Memory B cell (primary cell): ENCODE measurements around the gene EFR3B.
"Not testable (repeated sequence)": the region's sequence is repeated elsewhere in the genome, so short reads cannot be mapped to it uniquely, and the experiment has no call there.

Experiments
- ATAC-seq: fragments of 150-1000 bp; cut with Tn5 transposase; 2 replicates; pipeline ENCODE4 v1.10.0; 2021; ENCODE audit warnings: low read depth, mild to moderate bottlenecking, moderate library complexity
- DNase-seq, 2 donors: peaks; one replicate each; pipeline ENCODE4 v3.0.0; 2022; ENCODE audit warnings: low spot score in 2 of 2
- H3K27ac Mint-ChIP-seq: one replicate; pipeline ENCODE4 v1.8.0; 2022; ENCODE audit warnings: mild to moderate bottlenecking, moderate library complexity, mixed read lengths
- H3K27me3 Mint-ChIP-seq: one replicate; pipeline ENCODE4 v1.8.0; 2022; ENCODE audit warnings: mixed read lengths
- H3K36me3 Mint-ChIP-seq: one replicate; pipeline ENCODE4 v1.8.0; 2022; ENCODE audit warnings: mild to moderate bottlenecking, mixed read lengths
- H3K4me1 Mint-ChIP-seq: one replicate; pipeline ENCODE4 v1.8.0; 2022; ENCODE audit warnings: mixed read lengths
- H3K4me3 Mint-ChIP-seq: one replicate; pipeline ENCODE4 v1.8.0; 2022; ENCODE audit warnings: mild to moderate bottlenecking, moderate library complexity, mixed read lengths
- H3K9me3 Mint-ChIP-seq: one replicate; pipeline ENCODE4 v1.8.0; 2022; ENCODE audit warnings: mixed read lengths

EFR3B gene

DNA sequence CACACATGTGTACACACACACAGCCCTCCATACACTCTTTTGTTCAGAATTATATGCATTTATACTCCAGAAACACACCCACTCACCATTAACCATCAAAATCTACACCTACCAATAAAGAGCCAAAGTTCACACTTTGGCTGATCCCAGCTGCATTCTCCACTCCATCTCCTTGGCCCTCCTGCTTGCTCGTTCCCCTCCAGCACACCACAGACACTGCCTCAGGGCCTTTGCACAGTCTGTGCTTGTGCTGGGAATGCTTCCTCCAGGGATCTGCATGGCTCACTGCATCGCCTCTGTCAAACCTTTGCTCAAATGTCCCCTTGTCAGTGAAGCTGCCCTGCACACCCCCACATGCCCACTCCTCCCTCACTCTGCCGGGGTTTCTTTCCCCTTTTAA lies 80.5 kb downstream of the EFR3B start:
- Mint-ChIP-seq H3K27me3 (peaks cover 14% of the 10 kb centered on the region), H3K27ac (no peak overlapping the region)
- DNase-seq: no peak

DNA sequence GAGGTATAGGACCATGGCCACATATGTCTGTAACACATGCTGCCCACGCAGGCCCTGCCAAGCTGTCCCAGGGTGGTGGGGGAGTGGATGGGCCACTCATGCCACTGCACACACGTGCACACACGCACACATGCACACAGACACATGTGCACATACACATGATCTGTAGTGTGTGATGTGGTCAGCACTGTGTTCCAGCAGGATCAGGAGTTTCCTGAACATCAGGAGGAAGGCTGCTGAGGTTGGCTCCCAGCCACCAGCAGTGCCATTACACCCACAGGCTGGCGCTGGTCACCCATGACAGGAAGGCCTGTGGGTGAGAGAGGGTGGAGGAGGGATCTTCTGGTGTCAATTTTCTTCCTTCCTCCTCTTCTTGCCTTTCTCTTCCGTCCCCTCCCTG lies 81.8 kb downstream of the EFR3B start:
- no peaks in the 10 kb centered on the region for H3K4me1 Mint-ChIP-seq
- no peaks in the 10 kb centered on the region for H3K36me3 Mint-ChIP-seq
- no peak for DNase-seq
- H3K4me3 Mint-ChIP-seq: no peak overlapping the region
- no peak for ATAC-seq
- no peaks in the 10 kb centered on the region for H3K9me3 Mint-ChIP-seq
- no peak overlapping the region for H3K27ac Mint-ChIP-seq
- H3K27me3 Mint-ChIP-seq: peaks cover 11% of the 10 kb centered on the region

More for the DNA sequence above, 80.5 kb downstream of the EFR3B start:
- H3K4me1 Mint-ChIP-seq: no peaks in the 10 kb centered on the region
- H3K4me3 Mint-ChIP-seq: no peak overlapping the region
- H3K9me3 Mint-ChIP-seq: peaks cover 2% of the 10 kb centered on the region
- no peak for ATAC-seq
- H3K36me3 Mint-ChIP-seq: no peaks in the 10 kb centered on the region

DNA sequence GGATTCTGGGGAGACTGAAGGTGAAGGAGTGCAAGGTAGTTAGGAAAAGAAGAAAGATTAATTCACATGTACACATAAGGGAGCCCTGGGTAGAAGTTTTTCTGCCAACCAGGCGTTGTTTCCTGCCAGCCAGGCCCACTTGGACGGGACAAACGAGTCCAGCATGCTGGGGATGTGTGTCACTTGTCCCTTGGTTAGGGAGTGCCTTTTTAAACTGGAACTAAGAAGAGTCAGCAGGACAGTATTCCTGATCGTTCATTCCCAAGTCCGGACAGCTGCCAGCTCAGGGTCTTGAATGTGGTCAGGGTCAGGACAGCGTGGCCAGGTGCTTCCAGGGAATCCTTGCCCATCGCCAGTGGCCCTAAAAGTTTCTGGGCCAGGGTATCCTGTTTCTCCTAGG lies 83.3 kb downstream of the EFR3B start:
- Mint-ChIP-seq H3K36me3 (no peaks in the 10 kb centered on the region), H3K27ac (no peak overlapping the region), H3K27me3 (peaks cover 11% of the 10 kb centered on the region), H3K4me1 (peaks cover 5% of the 10 kb centered on the region), H3K9me3 (no peaks in the 10 kb centered on the region), H3K4me3 (no peak overlapping the region)
- DNase-seq (no peak), ATAC-seq (no peak)

DNA sequence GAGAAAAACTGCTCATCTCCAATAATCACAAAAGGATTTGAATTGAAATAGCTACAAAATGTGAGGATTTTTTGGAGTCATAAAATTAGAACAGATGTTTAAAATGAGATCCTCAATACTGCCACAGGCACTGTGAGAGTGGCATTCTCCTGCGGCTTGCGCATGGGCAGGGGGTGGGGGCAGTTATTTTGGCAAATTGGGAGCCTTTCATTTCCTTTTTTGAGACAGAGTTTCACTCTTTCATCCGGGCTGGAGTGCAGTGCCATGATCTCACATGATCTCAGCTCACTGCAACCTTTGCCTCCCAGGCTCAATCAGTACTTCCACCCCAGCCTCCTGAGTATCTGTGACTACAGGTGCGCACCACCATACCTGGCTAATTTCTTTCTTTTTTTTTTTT lies 84.1 kb downstream of the EFR3B start:
- peaks cover 5% of the 10 kb centered on the region for H3K4me1 Mint-ChIP-seq
- H3K36me3 Mint-ChIP-seq: no peaks in the 10 kb centered on the region
- no peaks in the 10 kb centered on the region for H3K9me3 Mint-ChIP-seq
- no peak for ATAC-seq
- no peak for DNase-seq
- peaks cover 17% of the 10 kb centered on the region for H3K27me3 Mint-ChIP-seq
- H3K4me3 Mint-ChIP-seq: no peak overlapping the region
- no peak overlapping the region for H3K27ac Mint-ChIP-seq

DNA sequence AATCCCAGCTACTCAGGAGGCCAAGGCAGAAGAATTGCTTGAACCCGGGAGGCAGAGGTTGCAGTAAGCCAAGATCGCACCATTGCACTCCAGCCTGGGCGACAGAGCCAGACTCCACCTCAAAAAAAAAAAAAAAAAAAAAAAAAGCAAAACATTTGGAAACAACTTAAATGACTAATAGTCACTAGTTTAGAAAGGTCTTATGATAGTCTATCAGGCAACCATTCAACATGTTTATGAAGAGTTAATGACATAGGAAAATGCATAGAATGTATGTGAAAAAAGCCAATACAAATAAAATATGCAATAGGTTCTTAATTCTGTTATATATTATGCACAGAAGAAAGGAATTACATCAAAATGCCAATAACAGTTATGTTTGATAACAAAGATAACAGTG lies 85.2 kb downstream of the EFR3B start:
- not testable (repeated sequence) for ATAC-seq, H3K27ac Mint-ChIP-seq, DNase-seq, H3K4me3 Mint-ChIP-seq, H3K36me3 Mint-ChIP-seq, H3K9me3 Mint-ChIP-seq
- Mint-ChIP-seq H3K4me1 (peaks cover 10% of the 10 kb centered on the region), H3K27me3 (peaks cover 16% of the 10 kb centered on the region)

DNA sequence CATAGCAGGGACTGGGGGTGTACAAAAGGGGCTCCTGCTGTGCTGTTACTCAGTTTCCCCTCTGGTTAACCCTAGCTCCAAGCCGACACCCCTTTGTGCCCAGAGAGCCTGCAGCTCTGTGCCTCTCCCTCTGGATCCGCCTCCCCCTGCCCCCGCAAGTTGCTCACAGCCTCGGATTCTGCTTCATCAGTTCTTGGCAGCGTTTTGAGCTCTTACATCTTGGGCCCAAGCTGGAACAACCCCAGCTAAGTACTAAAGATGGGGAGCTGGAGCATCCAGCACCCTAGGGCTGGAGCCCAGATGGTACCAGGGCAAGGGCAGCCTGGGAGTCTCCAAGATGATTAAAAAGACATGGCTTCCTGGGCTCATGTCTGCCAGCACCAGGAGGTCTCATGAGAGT lies 85.8 kb downstream of the EFR3B start:
- Mint-ChIP-seq H3K9me3 (no peaks in the 10 kb centered on the region), H3K36me3 (no peaks in the 10 kb centered on the region), H3K27me3 (peaks cover 11% of the 10 kb centered on the region), H3K4me3 (no peak overlapping the region), H3K4me1 (peaks cover 12% of the 10 kb centered on the region), H3K27ac (no peak overlapping the region)
- DNase-seq: no peak
- ATAC-seq: no peak

DNA sequence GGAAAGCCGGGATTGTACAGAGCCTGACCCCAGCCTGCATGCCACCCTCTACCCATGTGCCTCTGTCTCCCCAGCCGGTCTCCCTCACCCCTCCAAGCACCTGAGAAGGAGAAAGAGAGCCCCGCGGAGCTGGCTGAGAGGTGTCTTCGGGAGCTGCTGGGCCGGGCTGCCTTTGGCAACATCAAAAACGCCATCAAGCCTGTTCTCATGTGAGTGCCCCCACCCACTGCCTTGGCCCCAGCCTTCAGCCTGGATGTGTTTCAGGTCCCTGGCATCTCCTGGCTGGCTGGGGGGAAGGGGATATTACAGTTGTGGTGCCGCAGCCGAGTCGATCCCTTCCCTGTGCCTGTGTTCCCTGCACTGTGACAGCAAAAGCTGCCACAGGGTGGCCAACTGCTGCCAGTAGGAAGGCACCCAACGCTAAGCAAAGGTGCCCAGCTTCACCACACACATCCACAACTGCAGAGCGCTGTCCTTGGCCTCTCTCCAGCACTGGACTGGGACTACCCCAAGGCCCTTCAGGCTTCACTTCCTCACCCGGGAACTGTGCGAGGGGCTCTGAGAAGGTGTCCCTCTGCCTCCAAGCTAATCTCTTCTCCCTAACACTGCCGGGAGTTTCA lies 88.1 kb downstream of the EFR3B start:
- DNase-seq (no peak), ATAC-seq (no peak)
- H3K4me1 Mint-ChIP-seq: peaks cover 14% of the 10 kb centered on the region
- no peak overlapping the region for H3K27ac Mint-ChIP-seq
- no peaks in the 10 kb centered on the region for H3K36me3 Mint-ChIP-seq
- no peak overlapping the region for H3K4me3 Mint-ChIP-seq
- H3K9me3 Mint-ChIP-seq: no peaks in the 10 kb centered on the region
- H3K27me3 Mint-ChIP-seq: peaks cover 25% of the 10 kb centered on the region

DNA sequence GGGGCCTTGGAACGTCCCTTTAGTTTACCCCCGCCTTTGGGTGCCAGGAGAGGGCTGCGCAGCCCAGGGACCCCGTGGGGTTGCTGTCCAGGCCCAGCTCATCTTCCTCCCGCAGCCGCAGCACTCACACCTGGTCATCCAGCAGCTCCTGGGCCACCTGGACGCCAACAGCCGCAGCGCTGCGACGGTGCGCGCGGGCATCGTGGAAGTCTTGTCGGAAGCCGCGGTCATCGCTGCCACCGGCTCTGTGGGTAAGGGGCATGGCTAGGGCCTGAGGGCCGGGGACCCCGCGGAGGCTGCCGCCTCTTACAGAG lies 89.3 kb downstream of the EFR3B start:
- no peaks in the 10 kb centered on the region for H3K9me3 Mint-ChIP-seq
- H3K36me3 Mint-ChIP-seq: peaks cover 1% of the 10 kb centered on the region
- peak overlapping the region; percentile 63 for H3K4me3 Mint-ChIP-seq
- peaks cover 34% of the 10 kb centered on the region for H3K27me3 Mint-ChIP-seq
- no peak overlapping the region for H3K27ac Mint-ChIP-seq
- peaks cover 14% of the 10 kb centered on the region for H3K4me1 Mint-ChIP-seq
- DNase-seq (no peak), ATAC-seq (no peak)

DNA sequence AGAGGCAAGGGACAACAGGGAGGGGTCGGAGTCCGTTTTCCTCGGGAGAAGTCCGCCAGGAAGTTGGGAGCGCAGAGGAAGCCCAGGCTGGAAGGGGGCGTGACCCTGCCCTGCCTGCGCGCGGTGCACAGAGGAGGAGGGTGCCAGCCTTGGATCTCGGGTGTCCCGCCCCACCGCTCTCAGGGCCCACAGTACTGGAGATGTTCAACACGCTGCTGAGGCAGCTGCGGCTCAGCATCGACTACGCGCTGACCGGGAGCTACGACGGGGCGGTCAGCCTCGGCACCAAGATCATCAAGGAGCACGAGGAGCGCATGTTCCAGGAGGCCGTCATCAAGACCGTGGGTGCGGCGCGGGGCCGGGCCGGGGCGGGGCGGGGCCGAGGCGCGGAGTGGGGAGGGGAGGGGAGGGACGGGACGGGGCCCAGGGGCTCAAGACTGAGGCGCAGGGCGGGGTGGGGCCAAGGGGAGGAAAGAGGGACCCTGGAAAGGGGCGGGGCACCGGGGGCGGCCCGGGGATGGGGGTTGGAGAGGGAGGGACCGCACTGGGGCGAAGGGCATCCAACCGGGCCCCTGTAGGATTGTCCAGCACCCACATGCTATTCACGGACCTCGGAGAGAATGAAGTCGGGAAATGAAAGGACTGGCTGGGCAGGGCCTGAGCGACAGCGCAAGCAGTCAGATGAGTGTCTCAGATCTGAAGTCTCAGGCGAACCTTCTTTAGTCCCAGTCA lies 89.9 kb downstream of the EFR3B start:
- DNase-seq: no peak
- no peak overlapping the region for H3K27ac Mint-ChIP-seq
- peaks cover 36% of the 10 kb centered on the region for H3K27me3 Mint-ChIP-seq
- no peak for ATAC-seq
- H3K9me3 Mint-ChIP-seq: no peaks in the 10 kb centered on the region
- peaks cover 14% of the 10 kb centered on the region for H3K4me1 Mint-ChIP-seq
- H3K4me3 Mint-ChIP-seq: peak overlapping the region; percentile 63
- H3K36me3 Mint-ChIP-seq: peaks cover 1% of the 10 kb centered on the region

DNA sequence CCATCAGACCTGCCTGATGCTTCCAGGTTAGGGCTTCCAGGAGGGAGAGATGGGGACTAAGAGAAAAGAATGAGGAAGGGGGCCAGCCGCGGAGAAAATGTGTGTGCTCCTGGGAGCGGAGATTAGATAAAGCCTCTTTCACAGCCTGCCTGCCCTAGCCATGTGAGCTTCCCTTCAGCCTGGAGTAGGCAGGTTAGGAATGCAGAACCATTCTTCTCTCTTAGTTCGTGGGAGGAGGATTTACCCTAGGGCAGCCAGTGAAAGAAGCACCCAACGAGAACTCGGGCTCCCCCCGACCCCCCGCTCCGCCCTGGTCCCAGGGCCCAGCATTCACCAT lies 90.4 kb downstream of the EFR3B start:
- Mint-ChIP-seq H3K9me3 (no peaks in the 10 kb centered on the region), H3K27me3 (peaks cover 41% of the 10 kb centered on the region), H3K27ac (no peak overlapping the region), H3K4me3 (no peak overlapping the region), H3K36me3 (peaks cover 1% of the 10 kb centered on the region), H3K4me1 (peaks cover 14% of the 10 kb centered on the region)
- no peak for ATAC-seq
- no peak for DNase-seq

DNA sequence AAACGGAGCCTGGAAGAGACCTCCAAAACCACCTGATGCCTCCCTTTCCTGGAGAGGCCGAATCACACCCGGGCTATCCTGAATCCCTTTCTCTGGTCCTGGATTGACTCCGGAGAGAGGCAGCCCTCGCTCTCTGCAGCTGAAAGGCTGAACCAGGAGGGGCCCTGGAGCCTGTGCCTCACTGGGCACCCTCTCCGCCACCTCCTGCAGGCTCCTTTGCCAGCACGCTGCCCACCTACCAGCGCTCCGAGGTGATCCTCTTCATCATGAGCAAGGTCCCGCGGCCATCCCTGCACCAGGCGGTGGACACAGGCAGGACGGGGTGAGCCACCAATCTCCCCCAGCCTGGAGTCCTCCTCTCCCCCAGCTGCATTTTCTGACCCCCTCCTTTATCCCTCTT lies 90.8 kb downstream of the EFR3B start:
- DNase-seq (no peak), ATAC-seq (no peak)
- no peak overlapping the region for H3K4me3 Mint-ChIP-seq
- no peaks in the 10 kb centered on the region for H3K9me3 Mint-ChIP-seq
- no peak overlapping the region for H3K27ac Mint-ChIP-seq
- H3K36me3 Mint-ChIP-seq: peaks cover 1% of the 10 kb centered on the region
- H3K4me1 Mint-ChIP-seq: peaks cover 14% of the 10 kb centered on the region
- peaks cover 42% of the 10 kb centered on the region for H3K27me3 Mint-ChIP-seq

DNA sequence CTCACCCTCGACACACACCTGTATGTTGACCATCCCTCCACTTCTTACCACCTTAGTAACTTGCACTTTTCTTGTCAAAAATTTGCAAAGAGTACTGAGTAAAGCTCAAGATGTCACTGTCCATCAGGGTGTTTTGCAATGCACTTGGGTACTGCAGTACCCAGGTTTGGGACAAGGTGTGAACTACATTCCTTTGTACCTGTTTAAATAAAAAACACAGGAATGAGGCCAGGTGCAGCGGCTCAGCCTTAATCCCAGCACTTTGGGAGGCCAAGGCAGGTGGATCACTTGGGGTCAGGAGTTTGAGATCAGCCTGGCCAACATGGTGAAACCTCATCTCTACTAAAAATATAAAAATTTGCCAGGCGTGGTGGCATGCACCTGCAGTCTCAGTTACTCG lies 98.7 kb downstream of the EFR3B start:
- DNase-seq, H3K4me1 Mint-ChIP-seq, H3K27ac Mint-ChIP-seq, H3K4me3 Mint-ChIP-seq, H3K36me3 Mint-ChIP-seq, ATAC-seq, H3K9me3 Mint-ChIP-seq: not testable (repeated sequence)
- H3K27me3 Mint-ChIP-seq: peaks cover 15% of the 10 kb centered on the region

DNA sequence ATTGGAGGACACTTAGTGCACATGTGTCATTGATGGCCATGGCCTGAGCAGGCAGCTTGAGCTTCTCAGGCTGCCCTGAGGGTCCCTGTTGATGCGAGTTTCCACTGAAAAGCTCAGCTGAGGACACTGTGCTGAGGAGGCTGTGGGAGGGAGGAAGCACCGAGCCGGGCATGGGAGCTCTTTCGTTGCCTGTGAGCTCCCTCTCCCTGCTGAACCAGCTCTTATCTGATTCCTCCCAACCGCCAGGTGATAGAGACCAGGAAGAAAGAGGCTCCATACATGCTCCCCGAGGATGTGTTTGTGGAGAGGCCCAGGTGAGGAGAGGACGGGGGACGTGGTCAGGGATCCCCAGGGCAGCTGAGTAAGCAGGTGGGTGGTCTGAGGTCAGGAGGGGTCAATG lies 99.2 kb downstream of the EFR3B start:
- no peaks in the 10 kb centered on the region for H3K36me3 Mint-ChIP-seq
- H3K27me3 Mint-ChIP-seq: peaks cover 12% of the 10 kb centered on the region
- H3K4me3 Mint-ChIP-seq: no peak overlapping the region
- H3K4me1 Mint-ChIP-seq: no peaks in the 10 kb centered on the region
- no peak overlapping the region for H3K27ac Mint-ChIP-seq
- ATAC-seq (no peak), DNase-seq (no peak)
- no peaks in the 10 kb centered on the region for H3K9me3 Mint-ChIP-seq

DNA sequence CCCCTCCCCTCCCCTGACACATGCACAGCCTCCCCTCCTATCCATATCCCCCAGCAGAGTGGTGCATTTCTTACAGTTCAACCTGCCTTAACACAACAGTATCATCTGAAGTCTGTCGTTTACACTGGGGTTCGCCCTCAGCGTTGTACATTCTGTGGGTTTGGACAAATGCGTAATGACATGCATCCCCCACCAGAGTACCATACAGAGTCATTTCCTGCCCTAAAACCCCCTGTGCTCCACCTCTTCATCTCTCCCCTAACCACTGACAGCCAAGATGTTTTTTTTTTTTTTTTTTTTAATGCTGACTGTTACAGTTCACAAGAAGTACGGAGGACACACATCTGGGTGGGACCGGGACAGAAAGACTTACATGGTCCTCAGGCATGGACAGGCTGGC lies 103.9 kb downstream of the EFR3B start:
- H3K36me3 Mint-ChIP-seq: no peaks in the 10 kb centered on the region
- peaks cover 8% of the 10 kb centered on the region for H3K27me3 Mint-ChIP-seq
- H3K4me1 Mint-ChIP-seq: no peaks in the 10 kb centered on the region

DNA sequence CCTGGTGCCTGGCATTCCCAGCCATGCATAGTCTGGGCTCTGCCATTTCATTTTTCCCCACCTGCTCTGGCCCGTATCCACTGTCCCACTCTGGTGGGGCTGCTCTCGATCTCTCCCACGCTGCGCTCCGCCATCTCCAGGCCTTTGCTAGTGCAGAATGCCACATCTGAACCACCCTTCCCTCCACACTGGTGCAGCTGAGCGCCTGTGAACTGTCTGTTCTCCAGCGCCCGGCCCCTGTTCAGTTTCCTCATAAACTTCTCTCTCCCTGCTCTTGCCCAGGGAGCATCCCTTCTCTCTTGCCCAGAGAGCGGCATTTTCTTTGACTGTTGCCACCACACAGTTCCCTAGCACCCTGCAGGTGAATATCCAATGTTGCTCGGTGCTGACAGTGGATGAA lies 105.0 kb downstream of the EFR3B start:
- no peak overlapping the region for H3K27ac Mint-ChIP-seq
- H3K4me1 Mint-ChIP-seq: no peaks in the 10 kb centered on the region
- H3K36me3 Mint-ChIP-seq: no peaks in the 10 kb centered on the region
- no peak for ATAC-seq
- no peak overlapping the region for H3K4me3 Mint-ChIP-seq
- no peak for DNase-seq
- H3K9me3 Mint-ChIP-seq: no peaks in the 10 kb centered on the region
- peaks cover 8% of the 10 kb centered on the region for H3K27me3 Mint-ChIP-seq

More for the DNA sequence above, 103.9 kb downstream of the EFR3B start:
- no peaks in the 10 kb centered on the region for H3K9me3 Mint-ChIP-seq
- ATAC-seq: peak; percentile 53
- no peak for DNase-seq
- no peak overlapping the region for H3K4me3 Mint-ChIP-seq
- no peak overlapping the region for H3K27ac Mint-ChIP-seq
